Measurements from ENCODE around the gene TNNT2.

Gene TNNT2

GRCh38 chr1:201376107-201376463, 1.4 kb downstream of the TNNT2 start:
- no peak for DNase-seq

GRCh38 chr1:201375169-201375568, 2.3 kb downstream of the TNNT2 start:
- DNase-seq: no peak

- DNase-seq: peak; percentile 66
These were observed 3.1 kb downstream of the TNNT2 start for GRCh38 chr1:201374364-201374763.

- no peak for DNase-seq
These were observed 5.7 kb downstream of the TNNT2 start for GRCh38 chr1:201371792-201372191.

- DNase-seq: no peak
These were observed 6.2 kb downstream of the TNNT2 start for GRCh38 chr1:201371276-201371675.

GRCh38 chr1:201370500-201370899, 7.0 kb downstream of the TNNT2 start:
- no peak for DNase-seq

GRCh38 chr1:201369209-201369608, 8.3 kb downstream of the TNNT2 start:
- DNase-seq: no peak

- no peak for DNase-seq
These were observed 10.8 kb downstream of the TNNT2 start for GRCh38 chr1:201366696-201367095.

- no peak for DNase-seq
These were observed 12.2 kb downstream of the TNNT2 start for GRCh38 chr1:201365251-201365650.

- DNase-seq: no peak
These were observed 12.7 kb downstream of the TNNT2 start for GRCh38 chr1:201364808-201365105.

- no peak for DNase-seq
These were observed 14.0 kb downstream of the TNNT2 start for GRCh38 chr1:201363467-201363866.

GRCh38 chr1:201362906-201363305, 14.6 kb downstream of the TNNT2 start:
- no peak for DNase-seq

- peak; percentile 73 for DNase-seq
These were observed 15.6 kb downstream of the TNNT2 start for GRCh38 chr1:201361652-201362504.

GRCh38 chr1:201360901-201361651, 16.4 kb downstream of the TNNT2 start:
- no peak for DNase-seq

- no peak for DNase-seq
These were observed 17.0 kb downstream of the TNNT2 start for GRCh38 chr1:201360486-201360885.

- DNase-seq: no peak
These were observed 17.6 kb downstream of the TNNT2 start for GRCh38 chr1:201359873-201360210.

GRCh38 chr1:201359031-201359872, 18.2 kb downstream of the TNNT2 start:
- DNase-seq: peak; percentile 12

- no peak for DNase-seq
These were observed 18.9 kb downstream of the TNNT2 start for GRCh38 chr1:201358596-201358995.

- DNase-seq: peak; percentile 11
These were observed 19.7 kb downstream of the TNNT2 start for GRCh38 chr1:201357636-201358348.

- DNase-seq: no peak
These were observed 20.3 kb downstream of the TNNT2 start for GRCh38 chr1:201357211-201357610.

GRCh38 chr1:201356701-201357100, 20.8 kb downstream of the TNNT2 start:
- no peak for DNase-seq

GRCh38 chr1:201356236-201356635, 21.2 kb downstream of the TNNT2 start:
- DNase-seq: no peak

GRCh38 chr1:201355471-201355870, 22.0 kb downstream of the TNNT2 start:
- no peak for DNase-seq
